ENCODE data around the gene FOXL1.

FOXL1 gene

DNA sequence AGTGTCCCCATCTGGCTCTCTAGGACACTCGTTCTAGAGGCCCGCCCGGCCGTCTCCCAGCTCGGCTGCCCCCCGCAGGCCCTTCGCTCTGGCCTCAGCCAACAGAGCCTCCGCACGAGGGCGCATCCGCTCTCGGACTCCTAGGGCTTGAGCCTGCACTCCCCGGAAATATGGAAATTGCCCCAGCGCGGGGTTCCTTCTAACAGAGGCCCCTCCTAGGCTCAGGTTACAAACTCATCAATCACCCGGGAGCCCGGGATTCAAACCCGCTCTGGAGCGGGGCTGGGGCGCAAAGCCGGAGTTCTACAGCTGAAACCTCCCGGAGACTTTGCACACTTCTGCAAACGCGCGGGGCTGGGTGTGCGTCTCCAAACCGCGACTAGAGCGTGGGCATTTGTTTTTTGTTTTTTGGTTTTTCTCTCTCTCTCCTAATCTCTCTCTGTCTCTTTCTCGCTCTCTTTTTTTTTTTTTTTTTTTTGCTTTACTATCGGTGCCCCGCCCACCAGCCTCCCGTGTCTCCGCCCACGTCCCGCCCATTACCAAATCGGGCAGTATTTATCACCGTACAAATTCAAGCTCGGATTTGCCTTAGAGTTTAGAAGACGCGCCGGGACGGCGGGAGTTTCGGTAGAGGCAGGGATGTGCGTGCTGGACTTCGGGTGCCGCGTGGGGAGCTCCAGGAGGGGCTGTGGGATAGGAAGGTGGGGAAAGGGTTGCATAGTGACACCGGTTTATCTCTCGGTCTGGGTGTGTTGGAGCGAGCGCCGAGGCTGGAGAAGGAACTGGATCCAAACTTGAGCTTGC is 2.4 kb upstream of the FOXL1 start:
- peak; percentile 93 to 98 for DNase-seq (ENCODE audit: low read depth in 2 of 2)
- peak overlapping the region; percentile 57 to 67 for H3K4me3 ChIP-seq (replicated peaks in 1 of 2; ENCODE audit: low read depth in 2 of 2, low read length in 2 of 2)

DNA sequence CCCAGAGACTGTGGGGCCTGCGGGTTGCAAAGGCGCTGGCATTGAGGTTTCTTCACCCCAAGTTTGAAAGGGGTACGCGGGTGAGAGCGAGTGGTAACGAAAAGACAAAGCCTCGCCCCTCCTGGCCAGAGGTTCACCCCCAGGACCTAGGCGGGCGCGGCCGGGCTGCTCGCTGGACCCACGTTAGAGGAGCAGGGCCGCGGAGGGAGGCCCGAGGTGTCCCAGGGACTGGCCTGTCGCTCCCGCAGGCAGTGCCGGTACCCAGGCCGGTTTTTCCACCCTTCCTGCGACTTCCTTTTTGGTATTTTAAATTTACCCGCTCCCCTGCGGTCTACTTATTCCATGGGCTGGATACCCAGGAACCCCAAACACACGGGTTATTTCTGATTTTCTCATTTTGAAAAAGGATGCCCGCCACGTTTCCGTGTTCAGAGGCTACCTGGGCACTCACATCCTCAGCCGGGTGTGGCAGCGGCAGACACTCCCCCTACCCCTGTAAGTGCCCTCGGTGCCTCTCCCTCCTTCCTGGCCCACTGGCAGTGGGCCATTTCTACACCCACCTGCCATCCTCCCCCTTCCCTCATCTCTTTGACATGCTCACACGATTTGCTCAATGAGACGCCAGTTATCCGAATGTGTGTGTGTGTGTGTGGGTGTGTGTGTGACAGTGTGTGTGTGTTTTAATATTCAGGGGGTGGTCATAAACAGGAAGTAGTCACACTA is 1.6 kb upstream of the FOXL1 start:
- TF ChIP-seq, protein P1, sequence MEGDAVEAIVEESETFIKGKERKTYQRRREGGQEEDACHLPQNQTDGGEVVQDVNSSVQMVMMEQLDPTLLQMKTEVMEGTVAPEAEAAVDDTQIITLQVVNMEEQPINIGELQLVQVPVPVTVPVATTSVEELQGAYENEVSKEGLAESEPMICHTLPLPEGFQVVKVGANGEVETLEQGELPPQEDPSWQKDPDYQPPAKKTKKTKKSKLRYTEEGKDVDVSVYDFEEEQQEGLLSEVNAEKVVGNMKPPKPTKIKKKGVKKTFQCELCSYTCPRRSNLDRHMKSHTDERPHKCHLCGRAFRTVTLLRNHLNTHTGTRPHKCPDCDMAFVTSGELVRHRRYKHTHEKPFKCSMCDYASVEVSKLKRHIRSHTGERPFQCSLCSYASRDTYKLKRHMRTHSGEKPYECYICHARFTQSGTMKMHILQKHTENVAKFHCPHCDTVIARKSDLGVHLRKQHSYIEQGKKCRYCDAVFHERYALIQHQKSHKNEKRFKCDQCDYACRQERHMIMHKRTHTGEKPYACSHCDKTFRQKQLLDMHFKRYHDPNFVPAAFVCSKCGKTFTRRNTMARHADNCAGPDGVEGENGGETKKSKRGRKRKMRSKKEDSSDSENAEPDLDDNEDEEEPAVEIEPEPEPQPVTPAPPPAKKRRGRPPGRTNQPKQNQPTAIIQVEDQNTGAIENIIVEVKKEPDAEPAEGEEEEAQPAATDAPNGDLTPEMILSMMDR (IDR thresholded peaks at IDR 0.05; ENCODE audit: low read depth, low read length) = no peak
- DNase-seq (ENCODE audit: low read depth in 2 of 2) = peak in 1 of 2 donors; percentile 43
- peak overlapping the region; percentile 57 to 67 for H3K4me3 ChIP-seq (replicated peaks in 1 of 2; ENCODE audit: low read depth in 2 of 2, low read length in 2 of 2)

More for the DNA sequence above, 2.4 kb upstream of the FOXL1 start:
- TF ChIP-seq, protein P1 (IDR thresholded peaks at IDR 0.05; ENCODE audit: low read depth, low read length) = peak; percentile 83

DNA sequence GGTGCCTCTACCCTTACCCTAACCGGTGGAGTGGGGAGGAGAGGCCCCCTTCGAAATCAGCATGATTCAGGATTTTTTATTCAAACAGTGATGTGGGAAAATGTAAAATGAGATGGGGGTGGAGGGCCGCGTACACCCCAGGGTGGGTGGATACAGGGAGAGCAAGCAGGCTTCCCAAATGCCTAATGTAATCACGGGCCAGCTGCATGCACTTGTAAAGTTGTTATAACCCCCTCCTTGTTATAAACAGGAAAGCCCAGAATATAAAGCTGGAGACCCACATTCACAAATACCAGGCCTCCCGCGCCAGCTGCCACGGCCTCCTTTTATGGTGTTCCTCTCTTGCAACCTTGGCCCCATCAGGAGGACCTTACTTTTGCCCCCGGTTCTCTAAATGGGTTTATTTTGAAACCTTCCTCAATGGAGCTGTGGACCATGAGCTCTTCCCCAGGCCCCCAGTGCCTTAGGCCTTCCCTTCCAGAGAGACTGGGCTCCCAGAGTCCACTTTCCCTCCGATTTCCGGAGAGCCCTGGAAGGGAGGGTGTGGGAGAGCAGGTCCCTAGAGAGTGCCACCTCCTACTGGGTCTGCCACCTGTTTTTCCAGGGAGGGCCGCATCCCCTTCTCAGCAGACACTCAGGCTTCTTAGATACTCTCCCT is 906 bp upstream of the FOXL1 start:
- peak overlapping the region in 1 of 2 donors; percentile 67 for H3K4me3 ChIP-seq (replicated peaks in 1 of 2; ENCODE audit: low read depth in 2 of 2, low read length in 2 of 2)
- TF ChIP-seq, protein P1 (IDR thresholded peaks at IDR 0.05; ENCODE audit: low read depth, low read length) = no peak
- DNase-seq (ENCODE audit: low read depth in 2 of 2) = peak in 1 of 2 donors; percentile 69

DNA sequence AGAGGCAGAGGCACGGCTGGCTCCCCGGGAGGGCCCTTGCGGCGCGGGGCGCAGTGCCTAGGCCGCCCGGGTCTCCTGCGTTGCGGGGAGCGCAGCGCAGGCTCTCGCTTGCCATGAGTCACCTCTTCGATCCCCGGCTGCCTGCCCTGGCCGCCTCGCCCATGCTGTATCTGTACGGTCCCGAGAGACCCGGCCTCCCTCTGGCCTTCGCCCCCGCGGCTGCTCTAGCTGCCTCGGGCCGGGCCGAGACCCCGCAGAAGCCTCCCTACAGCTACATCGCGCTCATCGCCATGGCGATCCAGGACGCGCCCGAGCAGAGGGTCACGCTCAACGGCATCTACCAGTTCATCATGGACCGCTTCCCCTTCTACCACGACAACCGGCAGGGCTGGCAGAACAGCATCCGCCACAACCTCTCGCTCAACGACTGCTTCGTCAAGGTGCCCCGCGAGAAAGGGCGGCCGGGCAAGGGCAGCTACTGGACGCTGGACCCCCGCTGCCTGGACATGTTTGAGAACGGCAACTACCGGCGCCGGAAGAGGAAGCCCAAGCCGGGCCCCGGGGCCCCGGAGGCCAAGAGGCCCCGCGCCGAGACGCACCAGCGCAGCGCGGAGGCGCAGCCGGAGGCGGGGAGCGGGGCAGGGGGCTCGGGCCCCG is 390 bp downstream of the FOXL1 start:
- TF ChIP-seq, protein P1 (IDR thresholded peaks at IDR 0.05; ENCODE audit: low read depth, low read length) = no peak
- peak; percentile 46 to 86 for DNase-seq (ENCODE audit: low read depth in 2 of 2)
- peak overlapping the region; percentile 31 to 58 for H3K4me3 ChIP-seq (replicated peaks in 1 of 2; ENCODE audit: low read depth in 2 of 2, low read length in 2 of 2)

DNA sequence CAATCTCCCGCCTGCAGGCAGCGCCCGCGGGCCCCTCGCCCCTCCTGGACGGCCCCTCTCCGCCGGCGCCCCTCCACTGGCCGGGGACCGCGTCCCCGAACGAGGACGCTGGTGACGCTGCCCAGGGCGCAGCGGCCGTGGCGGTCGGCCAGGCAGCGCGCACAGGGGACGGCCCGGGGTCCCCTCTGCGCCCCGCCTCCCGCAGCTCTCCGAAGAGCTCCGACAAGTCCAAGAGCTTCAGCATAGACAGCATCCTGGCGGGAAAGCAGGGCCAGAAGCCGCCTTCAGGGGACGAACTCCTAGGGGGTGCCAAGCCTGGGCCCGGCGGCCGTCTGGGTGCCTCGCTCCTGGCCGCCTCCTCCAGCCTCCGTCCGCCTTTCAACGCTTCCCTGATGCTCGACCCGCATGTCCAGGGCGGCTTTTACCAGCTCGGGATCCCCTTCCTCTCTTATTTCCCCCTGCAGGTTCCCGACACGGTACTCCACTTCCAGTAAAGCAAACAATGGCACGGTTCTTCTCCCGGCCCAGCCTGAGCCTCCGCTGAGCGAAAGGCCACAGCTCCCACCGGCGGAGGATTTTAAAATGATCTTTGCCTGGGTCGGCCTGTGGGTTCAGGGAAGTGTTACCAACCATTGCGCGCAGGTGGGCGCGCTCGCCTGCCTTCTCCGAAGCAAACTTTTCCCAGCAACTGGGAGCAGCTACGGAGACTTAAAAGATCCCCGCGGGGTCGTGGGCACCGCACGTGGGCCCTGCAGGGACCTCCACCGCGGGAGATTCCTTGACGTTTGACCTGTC is 1.1 kb downstream of the FOXL1 start:
- H3K4me3 ChIP-seq (replicated peaks in 1 of 2; ENCODE audit: low read depth in 2 of 2, low read length in 2 of 2) = peak overlapping the region; percentile 8 to 58
- DNase-seq (ENCODE audit: low read depth in 2 of 2) = peak in 1 of 2 donors; percentile 42
- TF ChIP-seq, protein P1 (IDR thresholded peaks at IDR 0.05; ENCODE audit: low read depth, low read length) = no peak
